Upper lobe of right lung (tissue), 1 donor: ENCODE measurements around the gene MAST3. TPM values are rescaled to one million over a fixed set of nuclear protein-coding genes. Genes with fewer than 3 reads are reported as not detected.
"Not testable (repeated sequence)": the region's sequence is repeated elsewhere in the genome, so short reads cannot be mapped to it uniquely, and the experiment has no call there.

Experiments used
- ATAC-seq: fragments of 200-7000 bp; cut with Tn5 transposase; one replicate; pipeline ENCODE4 v1.9.1; 2020; ENCODE audit warnings: mild to moderate bottlenecking, moderate library complexity
- DNase-seq: peaks from one replicate; pipeline ENCODE4 v3.0.0-alpha.2; 2020
- H3K27ac ChIP-seq: fragments of 200-600 bp; one replicate; pipeline ENCODE4 v1.8.0; 2022
- H3K27me3 ChIP-seq: fragments of 200-600 bp; one replicate; pipeline ENCODE4 v1.8.0; 2022; ENCODE audit warnings: mild to moderate bottlenecking
- H3K36me3 ChIP-seq: fragments of 200-600 bp; one replicate; pipeline ENCODE4 v1.8.0; 2022
- H3K4me1 ChIP-seq: fragments of 200-600 bp; one replicate; pipeline ENCODE4 v1.8.0; 2022
- H3K4me3 ChIP-seq: fragments of 200-600 bp; one replicate; pipeline ENCODE4 v1.8.0; 2022; ENCODE audit warnings: mild to moderate bottlenecking
- H3K9me3 ChIP-seq: fragments of 200-600 bp; one replicate; pipeline ENCODE4 v1.8.0; 2022
- intact Hi-C: fragments of 100-400 bp; cut with DNase I; formaldehyde crosslinking; loops from one replicate; pipeline ENCODE4 v1.11.0; 2022
- total RNA-seq: library from RNA; stranded (reverse); fragmentation: NEBNext Ultra II Directional; extraction: Animal tissue kit (Norgen Biotek cat#: 25700); gene quantifications from one replicate; pipeline ENCODE4 v1.2.1, GENCODE V29; 2021
- TF ChIP-seq, protein P1 (sequence below): fragments of 200-600 bp; IDR thresholded peaks from one replicate; pipeline ENCODE4 v1.8.0; 2022; ENCODE audit warnings: antibody characterized with exemption
- donor health status: DM: no; HTN: yes; CAD: no; lungs with severe emphysema.

Gene MAST3
- total RNA-seq, 1 donor from 2014 or later = 23.1 TPM

DNA sequence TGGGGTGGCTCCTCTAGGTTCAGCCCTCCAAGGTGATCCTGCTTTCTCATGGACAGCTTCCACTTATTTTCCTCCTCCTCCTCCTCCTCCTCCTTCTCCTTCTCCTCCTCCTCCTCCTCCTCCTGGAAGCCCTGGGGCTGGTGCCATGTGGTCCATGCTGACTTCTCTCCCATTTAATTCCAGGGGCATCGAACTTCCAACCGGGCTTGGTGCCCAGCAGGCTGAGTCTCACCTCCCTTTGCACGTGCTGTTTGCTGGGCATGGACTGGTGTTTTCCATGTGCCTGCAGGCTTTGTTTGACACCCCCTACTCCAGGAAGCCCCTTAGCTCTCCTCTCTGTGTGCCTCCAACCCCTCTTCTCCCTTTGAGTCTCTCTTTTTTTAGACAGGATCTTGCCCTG, 3.7 kb downstream of the MAST3 start:
- DNase-seq (no peak), ATAC-seq (no peak)
- Histone ChIP-seq H3K27ac (no peak overlapping the region), H3K9me3 (no peaks in the 10 kb centered on the region), H3K27me3 (no peaks in the 10 kb centered on the region), H3K36me3 (no peaks in the 10 kb centered on the region), H3K4me1 (peaks cover 29% of the 10 kb centered on the region), H3K4me3 (no peak overlapping the region)
- TF ChIP-seq, protein P1, sequence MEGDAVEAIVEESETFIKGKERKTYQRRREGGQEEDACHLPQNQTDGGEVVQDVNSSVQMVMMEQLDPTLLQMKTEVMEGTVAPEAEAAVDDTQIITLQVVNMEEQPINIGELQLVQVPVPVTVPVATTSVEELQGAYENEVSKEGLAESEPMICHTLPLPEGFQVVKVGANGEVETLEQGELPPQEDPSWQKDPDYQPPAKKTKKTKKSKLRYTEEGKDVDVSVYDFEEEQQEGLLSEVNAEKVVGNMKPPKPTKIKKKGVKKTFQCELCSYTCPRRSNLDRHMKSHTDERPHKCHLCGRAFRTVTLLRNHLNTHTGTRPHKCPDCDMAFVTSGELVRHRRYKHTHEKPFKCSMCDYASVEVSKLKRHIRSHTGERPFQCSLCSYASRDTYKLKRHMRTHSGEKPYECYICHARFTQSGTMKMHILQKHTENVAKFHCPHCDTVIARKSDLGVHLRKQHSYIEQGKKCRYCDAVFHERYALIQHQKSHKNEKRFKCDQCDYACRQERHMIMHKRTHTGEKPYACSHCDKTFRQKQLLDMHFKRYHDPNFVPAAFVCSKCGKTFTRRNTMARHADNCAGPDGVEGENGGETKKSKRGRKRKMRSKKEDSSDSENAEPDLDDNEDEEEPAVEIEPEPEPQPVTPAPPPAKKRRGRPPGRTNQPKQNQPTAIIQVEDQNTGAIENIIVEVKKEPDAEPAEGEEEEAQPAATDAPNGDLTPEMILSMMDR = no peak
- intact Hi-C loops = no loop called here

DNA sequence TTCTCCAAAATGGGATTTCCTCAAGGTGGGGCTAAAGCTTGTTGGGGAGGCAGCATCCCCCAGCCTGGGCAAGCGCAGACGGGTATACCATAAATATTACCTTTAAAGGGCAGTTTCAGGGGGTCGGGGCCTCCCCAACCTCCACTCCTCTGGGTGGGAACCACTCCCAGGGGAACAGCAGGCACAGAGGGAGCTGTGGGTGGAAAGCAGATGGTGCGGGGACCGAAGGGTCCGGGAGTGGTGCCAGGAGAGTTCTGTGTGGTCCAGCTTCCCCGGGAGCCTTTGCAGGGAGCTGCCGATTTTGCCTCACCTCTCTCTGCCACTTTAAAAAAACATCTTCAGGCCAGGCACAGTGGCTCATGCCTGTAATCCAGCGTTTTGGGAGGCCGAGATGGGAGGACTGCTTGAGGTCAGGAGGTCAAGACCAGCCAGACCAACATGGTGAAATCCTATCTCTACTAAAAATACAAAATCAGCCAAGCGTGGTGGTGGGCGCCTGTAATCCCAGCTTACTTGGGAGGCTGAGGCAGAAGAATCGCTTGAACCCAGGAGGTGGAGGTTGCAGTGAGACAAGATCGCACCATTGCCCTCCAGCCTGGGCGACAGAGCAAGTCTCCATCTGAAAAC, 5.5 kb downstream of the MAST3 start:
- H3K4me1 ChIP-seq = peaks cover 26% of the 10 kb centered on the region
- TF ChIP-seq, protein P1 = no peak
- ATAC-seq (no peak), DNase-seq (no peak)
- no peaks in the 10 kb centered on the region for H3K36me3 ChIP-seq
- no peak overlapping the region for H3K27ac ChIP-seq
- no peaks in the 10 kb centered on the region for H3K9me3 ChIP-seq
- H3K27me3 ChIP-seq = no peaks in the 10 kb centered on the region
- H3K4me3 ChIP-seq = no peak overlapping the region
- intact Hi-C loops = no loop called here

DNA sequence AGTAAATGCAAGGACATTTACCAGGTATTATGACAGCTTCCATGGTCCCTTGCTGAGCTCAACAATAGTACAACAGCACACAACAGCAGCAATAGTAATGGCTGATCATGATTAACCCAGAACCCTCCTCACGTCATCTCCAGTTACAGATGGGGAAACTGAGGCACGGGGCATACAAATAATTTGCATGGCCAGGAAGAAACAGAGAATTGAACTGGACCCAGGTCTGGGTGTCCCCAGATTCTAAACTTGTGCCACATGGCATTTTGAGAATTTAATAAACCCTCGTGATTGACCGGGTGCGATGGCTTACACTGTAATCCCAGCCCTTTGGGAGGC, 7.2 kb downstream of the MAST3 start:
- TF ChIP-seq, protein P1 = no peak
- Histone ChIP-seq H3K4me3 (peak overlapping the region; percentile 50), H3K27ac (peak overlapping the region; percentile 80), H3K4me1 (peaks cover 22% of the 10 kb centered on the region), H3K27me3 (no peaks in the 10 kb centered on the region), H3K9me3 (no peaks in the 10 kb centered on the region), H3K36me3 (no peaks in the 10 kb centered on the region)
- intact Hi-C loops = no loop called here
- ATAC-seq (no peak), DNase-seq (no peak)

DNA sequence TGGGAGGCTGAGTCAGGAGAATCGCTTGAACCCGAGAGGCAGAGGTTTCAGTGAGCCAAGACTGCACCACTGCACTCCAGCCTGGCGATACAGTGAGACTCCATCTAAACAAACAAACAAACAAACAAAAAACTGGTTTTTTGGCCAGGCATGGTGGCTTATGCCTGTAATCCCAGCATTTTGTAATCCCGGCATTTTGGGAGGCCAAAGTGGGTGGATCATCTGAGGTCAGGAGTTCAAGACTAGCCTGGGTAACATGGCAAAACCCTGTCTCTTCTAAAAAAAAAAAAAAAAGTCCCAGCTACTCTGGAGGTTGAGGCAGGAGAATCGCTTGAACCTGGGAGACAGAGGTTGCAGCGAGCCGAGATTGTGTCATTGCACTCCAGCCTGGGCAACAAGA, 7.7 kb downstream of the MAST3 start:
- H3K27me3 ChIP-seq, ATAC-seq, H3K9me3 ChIP-seq, H3K27ac ChIP-seq, H3K36me3 ChIP-seq, H3K4me3 ChIP-seq, DNase-seq, intact Hi-C loops: not testable (repeated sequence)
- H3K4me1 ChIP-seq = peaks cover 22% of the 10 kb centered on the region

DNA sequence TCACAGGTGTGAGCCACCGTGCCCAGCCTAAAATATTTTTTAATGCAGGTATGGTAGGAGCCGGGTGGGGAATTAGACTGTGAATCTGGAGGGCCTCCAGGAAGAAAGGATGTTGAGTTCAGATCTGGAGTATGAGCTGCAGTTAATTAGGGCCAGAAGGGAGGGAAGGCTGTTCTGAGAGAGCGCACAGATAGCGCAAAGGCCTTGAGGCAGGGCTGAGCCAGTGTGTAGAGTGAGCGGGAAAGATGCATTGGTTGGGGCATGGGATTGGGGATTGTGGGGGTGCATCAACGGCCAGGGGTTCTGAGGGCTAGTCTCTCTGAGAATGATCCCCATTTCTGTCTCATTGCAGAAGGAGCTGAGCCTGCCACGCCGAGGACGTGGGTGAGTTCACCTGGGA, 9.7 kb downstream of the MAST3 start:
- no peaks in the 10 kb centered on the region for H3K36me3 ChIP-seq
- no peaks in the 10 kb centered on the region for H3K27me3 ChIP-seq
- H3K27ac ChIP-seq = no peak overlapping the region
- peaks cover 32% of the 10 kb centered on the region for H3K4me1 ChIP-seq
- ATAC-seq (no peak), DNase-seq (no peak)
- intact Hi-C loops = no loop called here
- H3K4me3 ChIP-seq = no peak overlapping the region
- H3K9me3 ChIP-seq = no peaks in the 10 kb centered on the region
- TF ChIP-seq, protein P1 = no peak

DNA sequence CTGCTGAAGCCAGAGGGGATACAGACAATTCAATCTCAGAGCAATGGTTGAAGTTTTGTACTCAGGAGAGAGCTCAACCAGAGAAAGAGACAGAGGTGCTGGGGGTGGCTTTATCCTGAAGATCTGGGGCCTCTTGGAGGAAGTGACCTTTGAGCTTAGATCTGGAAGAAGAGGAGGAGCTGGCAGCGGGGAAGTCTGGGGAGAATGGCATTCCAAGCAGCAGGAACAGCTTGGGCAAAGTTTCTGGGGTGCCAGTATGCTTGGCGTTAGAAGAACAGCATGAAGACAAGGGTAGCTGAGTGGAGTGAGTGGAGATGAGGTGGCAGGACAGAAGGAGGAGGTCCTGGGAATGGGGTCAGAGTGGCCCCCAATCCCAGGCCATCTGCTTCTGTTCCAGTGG, 11.3 kb downstream of the MAST3 start:
- no peak for ATAC-seq
- H3K36me3 ChIP-seq = no peaks in the 10 kb centered on the region
- no peak overlapping the region for H3K4me3 ChIP-seq
- H3K4me1 ChIP-seq = peaks cover 26% of the 10 kb centered on the region
- H3K9me3 ChIP-seq = no peaks in the 10 kb centered on the region
- peak overlapping the region; percentile 70 for H3K27ac ChIP-seq
- no peak for DNase-seq
- TF ChIP-seq, protein P1 = no peak
- no peaks in the 10 kb centered on the region for H3K27me3 ChIP-seq
- intact Hi-C loops = no loop called here
